NCI-H524 treated with DMSO at 0.1 percent for 48 hours (cell line): ENCODE results near the gene COL6A5.

Experiments
- DNase-seq: peaks from one replicate; lab custom pipeline; 2025; lab: John Stamatoyannopoulos, UW

The COL6A5 gene

DNA sequence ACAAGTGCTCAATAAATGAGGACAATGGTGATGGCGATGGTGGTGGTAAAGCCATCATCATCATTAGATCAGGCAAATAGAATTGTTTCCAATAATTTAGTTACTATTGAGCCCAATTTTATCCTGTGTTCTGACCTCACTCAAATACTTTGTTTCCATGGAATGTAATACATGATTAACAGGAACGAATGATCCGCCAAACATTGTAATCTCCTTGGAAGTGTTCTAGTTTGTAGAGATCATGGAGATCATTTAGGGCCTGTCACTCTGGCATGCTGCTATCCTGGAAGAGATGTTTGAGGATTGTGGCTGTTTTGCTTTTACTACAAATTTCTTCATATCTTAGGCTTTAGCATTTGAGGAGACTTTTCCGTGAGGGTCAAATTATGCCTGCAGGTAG, 174.3 kb downstream of the COL6A5 start:
- DNase-seq, result no peak

DNA sequence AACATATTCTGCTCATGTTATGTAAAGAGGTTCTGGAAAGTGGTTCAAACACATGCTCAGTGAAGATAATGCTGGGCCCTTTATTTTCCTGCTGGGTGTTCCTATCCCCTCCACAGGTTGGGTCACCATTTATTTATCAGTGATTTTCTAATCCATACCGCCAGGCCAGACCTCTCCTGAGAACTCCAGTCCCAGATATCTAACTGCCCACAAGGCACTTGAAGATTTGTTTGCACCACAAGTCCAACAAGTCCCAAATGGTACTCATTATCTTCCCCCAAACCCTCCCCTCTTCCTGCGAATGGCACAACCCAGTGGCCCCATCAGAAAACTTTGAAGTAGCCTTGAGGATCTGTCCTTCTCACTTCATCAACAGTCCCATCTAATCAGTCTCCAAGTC, 176.9 kb downstream of the COL6A5 start:
- no peak for DNase-seq

DNA sequence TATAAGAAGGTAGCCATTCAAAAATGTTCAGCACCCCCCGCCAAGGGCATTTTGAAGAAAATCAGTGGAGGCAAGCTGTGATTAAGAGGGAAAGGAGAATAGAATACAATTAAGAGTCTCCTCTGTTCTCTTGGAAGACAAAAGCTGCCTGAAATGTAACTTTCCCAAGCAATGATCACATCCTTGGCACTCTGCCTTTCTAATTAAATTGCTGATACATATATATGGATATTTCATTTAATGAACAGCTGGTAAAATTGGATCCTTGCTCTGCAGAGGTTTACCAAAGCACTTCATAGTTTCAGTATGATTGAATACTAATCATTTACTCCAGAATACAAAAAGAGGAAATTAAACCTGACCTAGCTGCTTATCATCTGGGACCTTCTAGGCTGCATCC, 182.0 kb downstream of the COL6A5 start:
- no peak for DNase-seq

DNA sequence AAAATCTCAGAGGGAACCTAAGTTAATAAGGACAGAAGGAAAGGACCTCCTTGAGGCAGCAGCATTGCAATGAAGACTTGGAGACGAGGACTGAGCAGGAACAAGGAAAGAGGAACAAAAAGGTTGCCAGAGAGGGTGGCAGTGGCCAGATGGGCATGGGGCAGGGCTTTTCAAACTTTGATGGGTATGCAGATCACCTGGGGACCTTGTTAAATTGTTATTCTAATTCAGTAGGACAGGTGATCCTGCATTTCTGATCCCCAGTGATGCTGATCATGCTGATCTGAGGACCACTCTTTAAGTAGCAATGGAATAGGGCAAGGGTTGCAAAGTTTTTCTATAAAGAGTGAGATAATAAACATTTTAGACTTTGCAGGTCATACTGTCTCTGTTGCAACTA, 182.6 kb downstream of the COL6A5 start:
- no peak for DNase-seq

DNA sequence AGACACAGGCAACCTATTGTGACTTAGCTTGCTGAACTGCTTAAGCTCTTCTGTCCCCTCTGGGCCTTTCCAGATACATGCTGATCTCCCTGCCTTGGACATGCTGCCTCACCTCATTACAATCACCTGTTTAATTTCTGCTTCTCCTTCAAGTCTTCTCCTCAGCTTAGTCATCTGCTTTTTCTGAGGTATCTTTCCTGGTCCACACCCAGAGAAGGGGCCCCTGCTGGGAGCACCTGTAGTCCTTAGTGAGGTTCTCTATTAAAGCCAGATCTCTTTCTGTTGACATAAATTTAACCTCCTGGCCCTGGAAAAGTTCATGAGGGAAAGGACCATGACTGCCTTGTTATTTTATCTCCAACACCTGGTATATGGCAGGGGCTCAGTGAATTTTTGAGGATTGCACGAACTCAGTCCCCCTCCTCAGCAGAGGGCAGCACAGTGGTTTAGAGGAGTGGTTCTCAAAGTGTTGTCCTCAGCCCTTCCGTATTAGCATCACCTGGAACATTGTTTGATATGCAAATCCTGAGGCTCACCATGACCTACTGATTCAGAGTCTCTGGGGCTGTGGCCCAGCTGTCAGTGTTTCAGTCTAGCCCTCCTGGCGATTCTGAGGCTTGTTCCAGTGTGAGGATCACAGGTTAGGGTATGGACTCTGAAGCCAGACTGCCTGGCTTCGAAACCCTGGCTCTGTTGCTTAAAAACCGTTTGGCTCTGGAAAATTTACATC, 184.2 kb downstream of the COL6A5 start:
- DNase-seq, result no peak

- DNase-seq, result no peak
These were observed 187.8 kb downstream of the COL6A5 start for GRCh38 chr3:130533247-130533646.
